HG03442 (cell line): ENCODE results near the gene ACSL5.
"Not testable (repeated sequence)": the region's sequence is repeated elsewhere in the genome, so short reads cannot be mapped to it uniquely, and the experiment has no call there.

Experiments used
- ATAC-seq: cut with Tn5 transposase; IDR thresholded peaks from one replicate; pipeline ENCODE4 v1.9.1; 2021; ENCODE audit warnings: mild to moderate bottlenecking, moderate library complexity; ENCODE audit not compliant: unreplicated experiment

ACSL5 gene

GRCh38 chr10:112456533-112456932, 82.6 kb downstream of the ACSL5 start:
- no peak for ATAC-seq

- ATAC-seq: no peak
Measured at GRCh38 chr10:112460366-112460765, 86.5 kb downstream of the ACSL5 start.

GRCh38 chr10:112461029-112461887, 87.3 kb downstream of the ACSL5 start:
- no peak for ATAC-seq

GRCh38 chr10:112464074-112464473, 90.2 kb downstream of the ACSL5 start:
- ATAC-seq: not testable (repeated sequence)

- no peak for ATAC-seq
Measured at GRCh38 chr10:112465299-112465883, 91.5 kb downstream of the ACSL5 start.

- ATAC-seq: no peak
Measured at GRCh38 chr10:112466802-112467201, 92.9 kb downstream of the ACSL5 start.

- no peak for ATAC-seq
Measured at GRCh38 chr10:112467541-112468075, 93.7 kb downstream of the ACSL5 start.

- peak; percentile 65 for ATAC-seq
Measured at GRCh38 chr10:112471878-112472487, 98.1 kb downstream of the ACSL5 start.

- no peak for ATAC-seq
Measured at GRCh38 chr10:112475575-112476218, 101.8 kb downstream of the ACSL5 start.
